Caco-2 (cell line): ENCODE data around the gene ZBTB34. TPM values are rescaled to one million over a fixed set of nuclear protein-coding genes. Genes with fewer than 3 reads are reported as not detected.

Experiments
- BruUV-seq: library from RNA; stranded (reverse); fragments of 400-500 nt; replicated peaks from 2 replicates; lab custom pipeline; 2021; lab: Mats Ljungman, UMichigan
- CTCF ChIA-PET: fragments of 300-600 bp; sonication (Branson Sonifier 250); formaldehyde crosslinking; loops from one replicate; lab custom pipeline; 2022; ENCODE audit warnings: antibody characterized with exemption; lab: Charles Lee
- POLR2A ChIA-PET: fragments of 300-600 bp; sonication (Branson Sonifier 250); formaldehyde crosslinking; loops from one replicate; lab custom pipeline; 2022; ENCODE audit warnings: antibody characterized with exemption; lab: Charles Lee
- DNase-seq, 2 experiments: peaks; one replicate each; pipeline versions ENCODE4 v3.0.0 to v3.0.0-alpha.2; 2020 to 2022
- H3K27me3 ChIP-seq: replicated peaks from 2 replicates; pipeline ENCODE4 v1.6.0; 2011; ENCODE audit warnings: low read length; ENCODE audit not compliant: control insufficient read depth, insufficient read depth
- H3K36me3 ChIP-seq: 2 replicates; pipeline ENCODE4 v1.5.1; 2011; ENCODE audit warnings: low read length; ENCODE audit not compliant: control insufficient read depth, insufficient read depth
- H3K4me1 ChIP-seq: fragments of 250-450 bp; sonication (Bioruptor Pico); 2 replicates; pipeline ENCODE4 v1.5.1; 2020; ENCODE audit warnings: mild to moderate bottlenecking
- H3K4me3 ChIP-seq: 2 replicates; pipeline ENCODE4 v1.5.1; 2011; ENCODE audit warnings: low read depth, mild to moderate bottlenecking, control low read depth, low read length
- H3K9me3 ChIP-seq: fragments of 250-450 bp; sonication (Bioruptor Pico); 2 replicates; pipeline ENCODE4 v1.5.1; 2020; ENCODE audit warnings: mild to moderate bottlenecking, moderate library complexity
- H3K27ac Mint-ChIP-seq: one replicate; pipeline ENCODE4 v1.8.0; 2022; ENCODE audit warnings: mixed read lengths; ENCODE audit not compliant: unreplicated experiment
- H3K27me3 Mint-ChIP-seq: one replicate; pipeline ENCODE4 v1.8.0; 2022; ENCODE audit warnings: mixed read lengths; ENCODE audit not compliant: insufficient read depth, unreplicated experiment
- H3K36me3 Mint-ChIP-seq: one replicate; pipeline ENCODE4 v1.8.0; 2022; ENCODE audit warnings: mild to moderate bottlenecking, mixed read lengths; ENCODE audit not compliant: insufficient read depth, unreplicated experiment
- H3K4me1 Mint-ChIP-seq: one replicate; pipeline ENCODE4 v1.8.0; 2022; ENCODE audit warnings: low read depth, mixed read lengths; ENCODE audit not compliant: unreplicated experiment
- H3K4me3 Mint-ChIP-seq: one replicate; pipeline ENCODE4 v1.8.0; 2022; ENCODE audit warnings: mild to moderate bottlenecking, moderate library complexity, mixed read lengths; ENCODE audit not compliant: unreplicated experiment
- H3K9me3 Mint-ChIP-seq: one replicate; pipeline ENCODE4 v1.8.0; 2022; ENCODE audit warnings: mixed read lengths; ENCODE audit not compliant: unreplicated experiment
- intact Hi-C: fragments of 100-400 bp; cut with micrococcal nuclease; formaldehyde crosslinking; loops from one replicate; pipeline ENCODE4 v1.10.0; 2022; ENCODE audit not compliant: unreplicated experiment
- total RNA-seq: library from RNA; stranded (reverse); gene quantifications from 2 replicates; pipeline ENCODE4 v1.2.3, GENCODE V29; 2022
- TF ChIP-seq, protein P1 (sequence below), 2 experiments: fragments of 200-600 bp in 1 of 2; IDR thresholded peaks; 1 replicate in 1 of 2; 2 replicates in 1 of 2; pipeline versions ENCODE4 v1.5.1 to v1.8.0; 2011 to 2022; ENCODE audit warnings: antibody characterized with exemption in 1 of 2, control low read depth in 1 of 2, inconsistent platforms in 1 of 2, low read depth in 1 of 2, low read length in 1 of 2, mild to moderate bottlenecking in 1 of 2, moderate library complexity in 1 of 2; ENCODE audit not compliant: insufficient read depth in 1 of 2, severe bottlenecking in 1 of 2, unreplicated experiment in 1 of 2

ZBTB34 gene
- total RNA-seq, 1 experiment from 2014 or later: 17.1 TPM

DNA sequence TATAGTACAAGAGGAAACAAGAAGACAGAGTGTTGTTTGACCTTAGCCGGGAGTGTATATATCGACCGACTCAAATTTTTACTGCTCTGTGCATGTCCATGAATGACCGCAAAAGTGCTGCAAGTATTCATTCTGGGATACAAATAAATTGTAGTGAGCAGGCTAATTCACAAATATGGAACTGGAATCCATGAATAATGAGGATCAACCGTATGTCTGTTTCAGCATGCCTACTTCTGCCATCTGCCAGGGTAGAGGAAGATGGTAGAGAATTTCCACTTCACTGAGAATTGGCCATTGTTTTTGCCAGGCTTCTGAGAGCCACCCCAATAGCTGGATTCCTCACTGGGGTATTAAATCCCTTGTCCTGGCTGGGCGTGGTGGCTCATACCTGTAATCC, 45.7 kb downstream of the ZBTB34 start:
- intact Hi-C loops: no loop called here
- BruUV-seq: no TSS peak

DNA sequence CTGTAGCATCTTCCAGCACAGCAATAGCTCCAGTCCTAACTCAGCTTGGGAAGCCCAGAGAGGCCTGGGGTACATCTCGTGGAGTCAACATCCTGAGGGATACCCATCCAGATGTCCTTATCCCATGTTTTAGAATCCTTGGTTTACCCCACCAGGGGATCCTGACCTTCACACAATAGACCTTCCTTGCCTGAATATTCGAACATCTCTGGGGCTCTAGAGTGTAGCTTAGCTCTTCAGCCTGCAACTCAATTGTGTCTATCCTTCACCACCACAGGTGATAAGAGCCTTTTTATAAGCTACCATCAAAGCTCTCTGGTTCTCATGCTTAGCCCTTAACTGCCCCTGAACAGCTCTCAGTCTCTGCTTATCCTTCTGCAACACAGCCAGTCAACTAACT, 46.6 kb downstream of the ZBTB34 start:
- Histone ChIP-seq H3K9me3 (no peaks in the 10 kb centered on the region), H3K4me3 (no peak overlapping the region), H3K36me3 (no peaks in the 10 kb centered on the region), H3K4me1 (no peaks in the 10 kb centered on the region), H3K27me3 (no peaks in the 10 kb centered on the region)
- POLR2A ChIA-PET: no interaction called here
- TF ChIP-seq, protein P1, sequence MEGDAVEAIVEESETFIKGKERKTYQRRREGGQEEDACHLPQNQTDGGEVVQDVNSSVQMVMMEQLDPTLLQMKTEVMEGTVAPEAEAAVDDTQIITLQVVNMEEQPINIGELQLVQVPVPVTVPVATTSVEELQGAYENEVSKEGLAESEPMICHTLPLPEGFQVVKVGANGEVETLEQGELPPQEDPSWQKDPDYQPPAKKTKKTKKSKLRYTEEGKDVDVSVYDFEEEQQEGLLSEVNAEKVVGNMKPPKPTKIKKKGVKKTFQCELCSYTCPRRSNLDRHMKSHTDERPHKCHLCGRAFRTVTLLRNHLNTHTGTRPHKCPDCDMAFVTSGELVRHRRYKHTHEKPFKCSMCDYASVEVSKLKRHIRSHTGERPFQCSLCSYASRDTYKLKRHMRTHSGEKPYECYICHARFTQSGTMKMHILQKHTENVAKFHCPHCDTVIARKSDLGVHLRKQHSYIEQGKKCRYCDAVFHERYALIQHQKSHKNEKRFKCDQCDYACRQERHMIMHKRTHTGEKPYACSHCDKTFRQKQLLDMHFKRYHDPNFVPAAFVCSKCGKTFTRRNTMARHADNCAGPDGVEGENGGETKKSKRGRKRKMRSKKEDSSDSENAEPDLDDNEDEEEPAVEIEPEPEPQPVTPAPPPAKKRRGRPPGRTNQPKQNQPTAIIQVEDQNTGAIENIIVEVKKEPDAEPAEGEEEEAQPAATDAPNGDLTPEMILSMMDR (IDR thresholded peaks at IDR 0.05; ENCODE audit: insufficient read depth in 1 of 2, low read depth in 1 of 2, low read length in 1 of 2, severe bottlenecking in 1 of 2, unreplicated experiment in 1 of 2): no peak
- no peak overlapping the region for H3K4me3 Mint-ChIP-seq
- H3K27me3 Mint-ChIP-seq: peaks cover 3% of the 10 kb centered on the region
- DNase-seq: no peak
- no TSS peak for BruUV-seq
- H3K9me3 Mint-ChIP-seq: no peaks in the 10 kb centered on the region
- no peaks in the 10 kb centered on the region for H3K36me3 Mint-ChIP-seq
- H3K4me1 Mint-ChIP-seq: no peaks in the 10 kb centered on the region
- no peak overlapping the region for H3K27ac Mint-ChIP-seq
- CTCF ChIA-PET: no interaction called here
- intact Hi-C loops: no loop called here

More for the DNA sequence above, 45.7 kb downstream of the ZBTB34 start:
- Mint-ChIP-seq H3K9me3 (no peaks in the 10 kb centered on the region), H3K27ac (no peak overlapping the region), H3K4me1 (no peaks in the 10 kb centered on the region), H3K4me3 (no peak overlapping the region), H3K27me3 (no peaks in the 10 kb centered on the region), H3K36me3 (no peaks in the 10 kb centered on the region)
- Histone ChIP-seq H3K36me3 (no peaks in the 10 kb centered on the region), H3K27me3 (no peaks in the 10 kb centered on the region), H3K9me3 (no peaks in the 10 kb centered on the region), H3K4me1 (no peaks in the 10 kb centered on the region), H3K4me3 (no peak overlapping the region)
- no peak for DNase-seq
- POLR2A ChIA-PET: no interaction called here
- CTCF ChIA-PET: no interaction called here
- TF ChIP-seq, protein P1 (IDR thresholded peaks at IDR 0.05; ENCODE audit: insufficient read depth in 1 of 2, low read depth in 1 of 2, low read length in 1 of 2, severe bottlenecking in 1 of 2, unreplicated experiment in 1 of 2): no peak

DNA sequence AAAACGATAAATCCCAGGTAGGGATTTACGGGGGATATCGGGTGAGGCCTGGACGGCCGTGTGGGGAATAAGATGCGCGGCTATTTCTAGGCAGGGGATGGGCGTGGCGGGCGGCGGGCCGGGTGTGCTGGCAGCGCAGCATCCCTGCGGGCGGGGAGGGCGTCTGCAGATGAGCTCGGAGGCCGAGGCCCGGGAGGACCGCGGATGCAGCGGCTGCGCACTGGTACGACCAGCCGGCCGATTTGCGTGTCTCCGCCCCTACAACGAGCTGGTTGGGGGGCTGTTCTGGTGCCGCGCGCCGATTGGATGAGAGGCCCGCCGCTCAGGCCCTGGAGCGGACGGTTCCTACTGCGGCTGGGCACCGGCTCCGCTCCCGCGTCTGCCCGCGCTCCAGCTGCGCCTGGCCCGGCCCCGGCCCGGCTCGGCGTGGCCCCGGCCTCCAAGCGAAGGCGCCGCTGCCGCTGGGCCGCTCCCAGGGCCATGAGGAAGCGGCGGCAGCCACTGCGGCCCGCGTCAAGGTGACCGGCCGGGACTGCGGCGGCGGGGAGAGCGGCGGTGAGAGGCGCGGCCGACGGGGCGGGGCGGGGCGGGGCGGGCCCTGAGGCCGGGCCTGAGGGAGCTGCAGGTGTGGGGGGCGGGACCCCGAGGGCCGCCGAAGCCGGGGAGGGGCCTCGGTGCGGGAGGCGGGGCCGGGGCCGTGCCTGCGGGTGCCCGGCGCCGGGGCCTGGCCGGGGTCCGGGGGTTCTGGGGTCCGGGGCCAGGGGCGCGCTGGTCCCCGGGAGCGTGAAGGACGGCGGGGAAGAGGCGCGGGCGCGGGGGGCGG, 54.2 kb downstream of the ZBTB34 start, which contains the start of gene RALGPS1:
TSS of gene RALGPS1 (plus strand) at position 325 of the 823 bp plus-strand sequence. CDS start 47,508 bp downstream, outside the sequence.
- H3K9me3 Mint-ChIP-seq: no peaks in the 10 kb centered on the region
- ChIA-PET CTCF (interaction anchor here (0.6 to 3.1 kb wide), 9 partner anchors 12 to 310 kb away, joined by 3 to 34 read pairs (median 3); no protein-coding TSS in a partner anchor), POLR2A (interaction anchor here (0.6 to 1.6 kb wide), 7 partner anchors 25 to 482 kb away, joined by 3 to 8 read pairs (median 5); partner anchors contain the start of gene SLC2A8)
- Histone ChIP-seq H3K4me3 (peak within 1 kb of the TSS; percentile 86), H3K27me3 (no peaks in the 10 kb centered on the region), H3K9me3 (no peaks in the 10 kb centered on the region), H3K36me3 (no peaks in the 10 kb centered on the region), H3K4me1 (peaks cover 28% of the 10 kb centered on the region)
- TF ChIP-seq, protein P1 (IDR thresholded peaks at IDR 0.05; ENCODE audit: insufficient read depth in 1 of 2, low read depth in 1 of 2, low read length in 1 of 2, severe bottlenecking in 1 of 2, unreplicated experiment in 1 of 2): no peak
- H3K36me3 Mint-ChIP-seq: peaks cover 6% of the 10 kb centered on the region
- peaks cover 8% of the 10 kb centered on the region for H3K4me1 Mint-ChIP-seq
- intact Hi-C loops: loop anchor here (2.0 kb wide), 2 partner anchors 30 to 54 kb away; partner anchors contain the start of gene ZBTB34
- H3K27me3 Mint-ChIP-seq: peaks cover 7% of the 10 kb centered on the region
- H3K4me3 Mint-ChIP-seq: peak within 1 kb of the TSS; percentile 78
- BruUV-seq: no TSS peak
- peak; percentile 96 to 98 for DNase-seq
- peak within 1 kb of the TSS; percentile 71 for H3K27ac Mint-ChIP-seq
